Ovary (tissue), 3 donors: ENCODE data around the gene MYRF.

ENCODE experiments used
- CTCF ChIP-seq, 3 donors: fragments of 450-650 bp in 2 of 3; fragments of 200-600 bp in 1 of 3; IDR thresholded peaks; one replicate each; pipeline versions ENCODE4 v1.5.1 to v1.8.0; 2016 to 2022; ENCODE audit warnings: antibody characterized with exemption in 3 of 3, mild to moderate bottlenecking in 1 of 3
- EP300 ChIP-seq: sonication (generic); formaldehyde crosslinking; IDR thresholded peaks from one replicate; pipeline ENCODE4 v1.6.1; 2017; ENCODE audit warnings: antibody characterized with exemption
- POLR2A ChIP-seq: fragments of 450-650 bp; IDR thresholded peaks from one replicate; pipeline ENCODE4 v1.6.1; 2017; ENCODE audit warnings: antibody characterized with exemption, mild to moderate bottlenecking, moderate library complexity
- donor health status: DM: no; HTN: no; CAD: no.

GRCh38 chr11:61784506-61784805 lies 32.0 kb downstream of the MYRF start:
- TF ChIP-seq CTCF (IDR thresholded peaks at IDR 0.05), result no peak
- TF ChIP-seq POLR2A, result no peak
- TF ChIP-seq EP300, result no peak
